ENCODE data around the gene RAB11A.

GRCh38 chr15:65937476-65937875 is 68.2 kb downstream of the RAB11A start:
- TF ChIP-seq, protein P1, sequence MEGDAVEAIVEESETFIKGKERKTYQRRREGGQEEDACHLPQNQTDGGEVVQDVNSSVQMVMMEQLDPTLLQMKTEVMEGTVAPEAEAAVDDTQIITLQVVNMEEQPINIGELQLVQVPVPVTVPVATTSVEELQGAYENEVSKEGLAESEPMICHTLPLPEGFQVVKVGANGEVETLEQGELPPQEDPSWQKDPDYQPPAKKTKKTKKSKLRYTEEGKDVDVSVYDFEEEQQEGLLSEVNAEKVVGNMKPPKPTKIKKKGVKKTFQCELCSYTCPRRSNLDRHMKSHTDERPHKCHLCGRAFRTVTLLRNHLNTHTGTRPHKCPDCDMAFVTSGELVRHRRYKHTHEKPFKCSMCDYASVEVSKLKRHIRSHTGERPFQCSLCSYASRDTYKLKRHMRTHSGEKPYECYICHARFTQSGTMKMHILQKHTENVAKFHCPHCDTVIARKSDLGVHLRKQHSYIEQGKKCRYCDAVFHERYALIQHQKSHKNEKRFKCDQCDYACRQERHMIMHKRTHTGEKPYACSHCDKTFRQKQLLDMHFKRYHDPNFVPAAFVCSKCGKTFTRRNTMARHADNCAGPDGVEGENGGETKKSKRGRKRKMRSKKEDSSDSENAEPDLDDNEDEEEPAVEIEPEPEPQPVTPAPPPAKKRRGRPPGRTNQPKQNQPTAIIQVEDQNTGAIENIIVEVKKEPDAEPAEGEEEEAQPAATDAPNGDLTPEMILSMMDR (IDR thresholded peaks at IDR 0.05; ENCODE audit: insufficient read depth, low read depth, low read length), result no peak
- no peak for TF ChIP-seq EZH2 (IDR thresholded peaks at IDR 0.05; ENCODE audit: insufficient read depth, low read length)

Measured in astrocyte (in vitro differentiated cells and primary cell).